GM12875 (cell line): ENCODE data around the gene C6orf62.
"Not testable (repeated sequence)": the region's sequence is repeated elsewhere in the genome, so short reads cannot be mapped to it uniquely, and the experiment has no call there.

Source experiments
- H3K4me3 ChIP-seq: one replicate; pipeline ENCODE4 v1.5.1; 2011; ENCODE audit warnings: low read depth, low read length, control low read depth
- CTCF ChIP-seq: IDR thresholded peaks from 2 replicates; pipeline ENCODE4 v1.5.1; 2011; ENCODE audit warnings: low read depth, mild to moderate bottlenecking, control low read depth, inconsistent platforms, low read length, moderate library complexity, borderline replicate concordance; ENCODE audit not compliant: insufficient read depth

C6orf62 gene

GRCh38 chr6:24761193-24761835 is 42.4 kb upstream of the C6orf62 start:
- H3K4me3 ChIP-seq = no peak overlapping the region
- TF ChIP-seq CTCF = no peak

GRCh38 chr6:24760210-24760609 is 41.3 kb upstream of the C6orf62 start:
- no peak for TF ChIP-seq CTCF
- no peak overlapping the region for H3K4me3 ChIP-seq

- H3K4me3 ChIP-seq = no peak overlapping the region
- no peak for TF ChIP-seq CTCF
Observed at GRCh38 chr6:24759718-24760117, 40.8 kb upstream of the C6orf62 start.

- no peak for TF ChIP-seq CTCF
- H3K4me3 ChIP-seq = no peak overlapping the region
Observed at GRCh38 chr6:24757611-24758010, 38.7 kb upstream of the C6orf62 start.

- H3K4me3 ChIP-seq = no peak overlapping the region
- no peak for TF ChIP-seq CTCF
Observed at GRCh38 chr6:24755279-24755678, 36.3 kb upstream of the C6orf62 start.

- H3K4me3 ChIP-seq = not testable (repeated sequence)
Observed at GRCh38 chr6:24754378-24754777, 35.4 kb upstream of the C6orf62 start.

GRCh38 chr6:24753545-24753944 is 34.6 kb upstream of the C6orf62 start:
- no peak for TF ChIP-seq CTCF
- H3K4me3 ChIP-seq = no peak overlapping the region
